ENCODE results near the gene ARHGAP20.

DNA sequence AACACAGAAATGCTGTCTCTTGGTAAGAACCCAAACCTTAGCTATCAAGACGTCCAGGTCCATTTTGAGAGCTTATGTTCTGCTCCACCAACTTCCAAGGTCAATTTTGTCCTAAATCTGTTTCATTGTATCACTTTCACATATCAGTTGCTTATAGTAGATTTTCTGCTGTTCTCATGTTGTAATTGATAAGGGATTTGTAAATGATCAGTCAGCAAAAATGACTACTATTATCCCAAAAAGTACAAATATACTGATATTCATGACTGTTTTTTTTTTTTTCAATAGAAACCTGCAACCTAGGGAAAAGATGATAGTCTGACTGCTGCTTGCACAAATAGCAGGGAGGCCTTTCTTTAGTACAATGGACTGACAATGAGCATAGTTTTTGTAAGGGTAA is 128.1 kb downstream of the ARHGAP20 start:
- TF ChIP-seq, protein P1, sequence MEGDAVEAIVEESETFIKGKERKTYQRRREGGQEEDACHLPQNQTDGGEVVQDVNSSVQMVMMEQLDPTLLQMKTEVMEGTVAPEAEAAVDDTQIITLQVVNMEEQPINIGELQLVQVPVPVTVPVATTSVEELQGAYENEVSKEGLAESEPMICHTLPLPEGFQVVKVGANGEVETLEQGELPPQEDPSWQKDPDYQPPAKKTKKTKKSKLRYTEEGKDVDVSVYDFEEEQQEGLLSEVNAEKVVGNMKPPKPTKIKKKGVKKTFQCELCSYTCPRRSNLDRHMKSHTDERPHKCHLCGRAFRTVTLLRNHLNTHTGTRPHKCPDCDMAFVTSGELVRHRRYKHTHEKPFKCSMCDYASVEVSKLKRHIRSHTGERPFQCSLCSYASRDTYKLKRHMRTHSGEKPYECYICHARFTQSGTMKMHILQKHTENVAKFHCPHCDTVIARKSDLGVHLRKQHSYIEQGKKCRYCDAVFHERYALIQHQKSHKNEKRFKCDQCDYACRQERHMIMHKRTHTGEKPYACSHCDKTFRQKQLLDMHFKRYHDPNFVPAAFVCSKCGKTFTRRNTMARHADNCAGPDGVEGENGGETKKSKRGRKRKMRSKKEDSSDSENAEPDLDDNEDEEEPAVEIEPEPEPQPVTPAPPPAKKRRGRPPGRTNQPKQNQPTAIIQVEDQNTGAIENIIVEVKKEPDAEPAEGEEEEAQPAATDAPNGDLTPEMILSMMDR (IDR thresholded peaks at IDR 0.05): no peak
- no peak for TF ChIP-seq POLR2A (IDR thresholded peaks at IDR 0.05)

All from ovary (tissue), 3 donors.